ENCODE results near the gene GPC1. TPM values are rescaled to one million over a fixed set of nuclear protein-coding genes. Genes with fewer than 3 reads are reported as not detected.
A peak's percentile ranks its signal among the peaks of the same experiment; 100 is the strongest.
"Not testable (repeated sequence)": the region's sequence is repeated elsewhere in the genome, so short reads cannot be mapped to it uniquely, and the experiment has no call there.

The GPC1 gene
- polyA plus RNA-seq, 6 donors from 2014 or later = 0.12 to 0.47 (median 0.36) TPM; not detected in 1

DNA sequence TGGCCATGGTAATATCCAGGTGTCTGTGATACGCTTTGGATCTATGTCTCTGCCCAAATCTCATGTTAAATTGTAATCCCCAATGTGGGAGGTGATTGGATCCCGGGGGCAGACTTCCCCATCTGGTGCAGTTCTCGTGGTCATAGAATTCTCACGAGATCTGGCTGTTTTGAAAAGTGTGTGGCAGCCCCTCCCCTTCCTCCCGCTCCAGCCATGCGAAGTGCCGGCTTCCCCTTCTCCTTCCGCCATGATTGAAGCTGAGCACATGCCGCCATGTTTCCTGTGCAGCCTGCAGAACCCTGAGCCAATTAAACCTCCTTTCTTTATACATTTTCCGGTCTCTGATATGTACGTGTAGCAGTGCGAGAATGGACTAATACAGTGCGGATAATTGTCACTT, 42.5 kb downstream of the GPC1 start:
- no peak overlapping the region for H3K4me3 Mint-ChIP-seq

DNA sequence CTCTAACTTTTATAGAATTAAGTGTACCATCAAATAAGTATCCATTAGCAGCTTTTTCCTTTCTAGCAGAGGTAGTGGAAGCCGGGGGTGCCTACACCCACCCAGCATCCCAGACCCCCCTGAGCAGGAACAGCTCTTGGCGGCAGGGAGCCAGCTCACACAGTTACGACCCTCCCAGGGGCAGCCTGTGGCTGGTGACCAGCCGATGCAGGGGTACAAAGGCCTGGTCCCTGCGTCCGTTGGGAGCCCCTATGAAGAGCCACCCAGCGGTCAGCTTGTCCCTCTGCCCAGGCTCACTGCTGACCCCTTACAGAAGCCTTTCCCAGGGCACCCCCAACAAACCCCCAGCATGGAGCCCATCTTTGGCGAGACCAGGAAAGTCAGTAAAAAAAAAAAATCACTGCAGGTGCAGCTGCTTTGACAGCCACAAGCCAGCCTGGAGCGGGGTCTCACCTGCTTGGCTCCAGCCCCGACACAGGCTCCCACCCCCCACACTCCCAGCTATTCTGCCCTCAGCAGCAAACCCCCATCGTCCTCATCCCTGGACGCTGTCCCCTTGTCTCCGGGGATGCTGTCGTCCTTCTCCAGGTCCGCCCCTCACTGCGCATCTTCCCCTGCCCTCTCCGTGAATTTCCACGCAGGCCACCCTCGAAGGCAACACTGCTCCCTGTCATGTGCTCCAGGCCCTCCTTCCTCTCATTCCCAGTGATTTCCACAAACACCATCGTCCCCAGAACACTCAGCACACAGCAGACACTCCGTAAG, 43.1 kb downstream of the GPC1 start:
- DNase-seq = no peak
- no peak overlapping the region for H3K4me3 Mint-ChIP-seq
- H3K27me3 Mint-ChIP-seq = no peaks in the 10 kb centered on the region
- no peaks in the 10 kb centered on the region for H3K4me1 Mint-ChIP-seq
- peaks cover 7 to 34% (median 20%) of the 10 kb centered on the region in 7 donors for H3K9me3 Mint-ChIP-seq
- H3K27ac Mint-ChIP-seq = no peak overlapping the region
- ATAC-seq (ENCODE audit: low read depth in 2 of 2) = no peak
- peaks cover 15 to 28% of the 10 kb centered on the region in 2 donors for H3K36me3 Mint-ChIP-seq

More for the DNA sequence above, 42.5 kb downstream of the GPC1 start:
- Mint-ChIP-seq H3K9me3 (peaks cover 10 to 40% (median 26%) of the 10 kb centered on the region in 7 donors), H3K27me3 (no peaks in the 10 kb centered on the region), H3K27ac (no peak overlapping the region), H3K36me3 (peaks cover 19 to 33% of the 10 kb centered on the region in 2 donors), H3K4me1 (no peaks in the 10 kb centered on the region)
- no peak for ATAC-seq (ENCODE audit: low read depth in 2 of 2)
- no peak for DNase-seq

DNA sequence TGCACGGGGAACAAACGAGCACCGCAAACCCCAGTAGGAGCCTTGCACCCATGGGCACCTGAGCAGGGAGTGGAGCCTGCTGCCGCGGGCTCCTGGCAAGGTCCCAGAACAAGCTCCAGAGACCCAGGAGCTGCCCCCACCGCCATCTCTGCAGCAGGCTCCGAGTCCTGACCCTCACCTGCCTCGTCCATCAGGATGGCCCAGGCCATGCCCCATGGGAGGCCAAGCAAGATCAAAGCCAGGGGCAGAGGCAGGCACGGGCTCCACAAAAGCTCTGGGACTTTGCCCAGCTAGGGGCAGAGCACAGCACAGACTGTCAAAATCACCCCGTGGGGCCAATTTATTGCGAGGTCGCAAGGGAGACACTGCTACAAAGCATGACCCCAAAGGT, 43.6 kb downstream of the GPC1 start:
- Mint-ChIP-seq H3K9me3 (peaks cover 3 to 29% (median 19%) of the 10 kb centered on the region in 7 donors), H3K4me3 (no peak overlapping the region), H3K27ac (no peak overlapping the region), H3K27me3 (no peaks in the 10 kb centered on the region), H3K4me1 (no peaks in the 10 kb centered on the region), H3K36me3 (peaks cover 12 to 24% of the 10 kb centered on the region in 2 donors)
- no peak for ATAC-seq (ENCODE audit: low read depth in 2 of 2)
- no peak for DNase-seq

DNA sequence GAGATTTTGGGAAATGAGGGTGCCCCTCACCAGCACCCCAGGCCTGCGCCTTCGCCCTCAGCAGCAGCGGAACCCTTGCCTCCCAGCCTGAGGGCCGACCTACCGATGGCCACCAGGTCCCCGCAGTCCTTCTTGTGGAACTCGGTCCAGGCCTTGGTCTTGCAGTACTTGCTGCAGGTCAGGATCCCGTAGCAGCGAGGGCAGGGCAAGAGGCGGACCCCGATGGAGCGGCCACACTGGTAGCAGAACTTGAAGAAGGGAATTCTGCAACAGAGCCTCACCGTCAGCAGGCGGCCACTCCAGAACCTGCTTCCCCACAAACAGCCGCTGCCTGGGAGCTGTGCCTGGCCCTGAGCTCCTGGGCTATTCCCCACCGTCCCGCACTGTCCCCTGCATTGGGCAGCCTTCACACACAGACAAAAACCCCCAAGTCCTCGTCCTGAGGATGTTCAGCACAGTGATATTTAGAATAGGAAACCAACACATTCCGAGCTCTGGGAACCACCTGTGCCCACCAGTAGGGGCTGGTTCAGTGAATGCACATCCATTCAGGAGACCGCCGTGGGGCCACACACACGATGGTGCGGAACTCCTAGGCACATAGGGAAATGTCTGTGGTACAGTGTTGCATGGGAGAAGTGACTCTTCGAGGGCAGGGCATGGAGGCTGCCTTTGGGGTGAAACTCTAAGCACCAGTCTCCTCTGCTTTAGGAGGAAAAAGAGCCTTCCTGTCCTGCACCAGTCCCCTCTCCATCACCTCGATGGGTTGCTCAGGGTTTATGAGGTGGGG, 45.6 kb downstream of the GPC1 start:
- ATAC-seq (ENCODE audit: low read depth in 2 of 2) (no peak), DNase-seq (no peak)
- Mint-ChIP-seq H3K27ac (no peak overlapping the region), H3K4me1 (no peaks in the 10 kb centered on the region), H3K9me3 (peaks cover 3 to 23% (median 16%) of the 10 kb centered on the region in 7 donors), H3K36me3 (peaks cover 4 to 23% of the 10 kb centered on the region in 2 donors), H3K4me3 (no peak overlapping the region), H3K27me3 (no peaks in the 10 kb centered on the region)

DNA sequence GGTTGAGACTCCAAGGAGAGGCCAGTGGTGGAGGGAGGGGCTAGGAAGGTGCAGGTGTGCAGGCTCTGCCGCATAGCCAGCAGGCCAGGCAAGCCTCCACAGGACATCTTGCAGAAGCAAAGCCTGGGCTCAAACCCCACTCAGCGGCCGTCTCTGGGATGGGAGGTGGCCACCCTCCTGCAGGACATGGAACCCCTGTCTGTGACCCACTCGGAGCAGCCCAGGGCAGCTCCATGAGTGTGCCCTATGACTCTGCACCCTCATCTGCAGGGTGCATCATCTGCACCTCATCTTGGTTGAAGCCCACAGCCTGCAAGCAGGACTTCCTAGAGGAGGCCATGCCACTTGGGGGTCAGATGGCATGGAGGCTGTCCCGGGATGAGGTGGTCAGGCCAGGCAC, 46.3 kb downstream of the GPC1 start:
- ATAC-seq (ENCODE audit: low read depth in 2 of 2) (no peak), DNase-seq (no peak)
- no peak overlapping the region for H3K4me3 Mint-ChIP-seq
- H3K4me1 Mint-ChIP-seq = no peaks in the 10 kb centered on the region
- H3K36me3 Mint-ChIP-seq = peaks cover 0 to 18% of the 10 kb centered on the region in 2 donors
- no peak overlapping the region for H3K27ac Mint-ChIP-seq
- H3K9me3 Mint-ChIP-seq = peaks cover 0 to 23% (median 11%) of the 10 kb centered on the region in 7 donors
- no peaks in the 10 kb centered on the region for H3K27me3 Mint-ChIP-seq

DNA sequence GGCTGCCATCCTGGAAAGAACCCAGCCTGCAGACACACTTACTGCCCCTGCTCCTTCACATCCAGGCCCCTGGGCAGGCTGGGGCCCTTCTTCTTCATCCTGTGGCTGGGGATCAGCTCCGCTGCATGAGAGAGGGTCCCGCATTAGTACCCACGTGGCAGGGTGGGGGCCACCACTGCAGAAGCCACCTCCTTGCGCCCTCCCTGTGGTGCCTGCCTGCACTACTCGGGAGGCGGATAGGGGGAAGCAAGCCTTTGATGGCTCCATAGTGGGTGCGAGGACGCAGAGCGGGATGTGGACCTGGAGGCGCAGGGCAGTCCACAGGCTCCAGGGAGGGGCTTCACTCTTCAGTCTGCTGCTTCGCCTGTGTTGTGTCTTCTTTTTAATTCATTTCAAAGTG, 46.7 kb downstream of the GPC1 start:
- ATAC-seq (ENCODE audit: low read depth in 2 of 2) = no peak

DNA sequence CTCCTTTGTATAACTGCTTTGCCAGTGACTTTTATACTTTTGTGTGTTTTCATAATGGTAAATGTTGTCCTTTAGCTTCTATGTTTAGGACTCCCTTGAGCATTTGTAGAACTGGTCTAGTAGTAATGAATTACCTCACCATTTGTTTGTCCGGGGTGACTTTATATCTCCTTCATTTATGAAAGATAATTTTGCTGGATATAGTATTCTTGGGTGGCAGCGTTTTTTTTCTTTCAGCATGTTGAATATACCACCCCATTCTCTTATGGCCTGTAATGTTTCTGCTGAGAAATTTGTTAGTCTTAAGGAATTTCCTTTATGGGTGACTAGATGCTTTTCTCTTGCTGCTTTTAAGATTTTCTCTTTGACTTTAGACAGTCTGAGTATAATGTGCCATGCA, 56.0 kb downstream of the GPC1 start:
- Mint-ChIP-seq H3K4me3 (no peak overlapping the region), H3K36me3 (peaks cover 42 to 61% of the 10 kb centered on the region in 2 donors), H3K9me3 (peaks cover 19 to 64% (median 59%) of the 10 kb centered on the region in 7 donors), H3K4me1 (no peaks in the 10 kb centered on the region), H3K27ac (peak overlapping the region in 1 of 6 donors; percentile 38), H3K27me3 (no peaks in the 10 kb centered on the region)
- no peak for ATAC-seq (ENCODE audit: low read depth in 2 of 2)
- DNase-seq = no peak

More for the DNA sequence above, 46.7 kb downstream of the GPC1 start:
- DNase-seq = no peak
- Mint-ChIP-seq H3K27me3 (no peaks in the 10 kb centered on the region), H3K4me1 (no peaks in the 10 kb centered on the region), H3K4me3 (no peak overlapping the region), H3K27ac (peak overlapping the region in 1 of 6 donors; percentile 53), H3K9me3 (peaks cover 2 to 26% (median 14%) of the 10 kb centered on the region in 7 donors), H3K36me3 (peaks cover 3 to 22% of the 10 kb centered on the region in 2 donors)

DNA sequence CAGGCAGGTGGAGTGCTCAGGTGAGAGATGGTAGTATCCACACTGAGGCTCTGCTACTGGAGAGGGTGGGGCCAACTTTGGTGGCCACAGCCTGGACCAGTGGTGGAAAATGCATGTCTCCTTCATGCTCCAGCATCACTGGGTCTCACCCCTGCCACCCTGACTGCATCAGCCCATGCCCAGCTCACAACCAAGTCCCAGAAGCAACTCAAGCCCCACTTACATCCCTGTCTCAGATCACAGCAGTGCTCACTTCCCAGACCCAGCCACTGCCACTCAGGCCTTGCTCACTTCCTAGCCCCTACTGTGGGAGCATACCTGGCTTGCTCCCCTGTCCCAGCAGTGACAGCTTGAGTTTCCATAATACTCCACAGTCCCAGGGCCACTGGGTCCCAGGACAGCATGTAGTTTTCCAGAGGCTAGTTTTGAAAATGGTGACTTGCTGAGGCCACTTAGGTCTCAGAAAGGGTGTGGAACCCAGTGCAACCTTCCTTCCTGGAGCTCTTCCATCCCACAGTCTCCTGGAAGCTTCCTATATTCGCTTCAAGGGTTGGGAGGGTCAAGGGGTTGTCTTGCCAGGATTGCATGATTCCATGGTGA, 58.8 kb downstream of the GPC1 start:
- ATAC-seq (ENCODE audit: low read depth in 2 of 2) = no peak
- H3K9me3 Mint-ChIP-seq = peaks cover 14 to 43% (median 34%) of the 10 kb centered on the region in 7 donors
- H3K27ac Mint-ChIP-seq = no peak overlapping the region
- H3K27me3 Mint-ChIP-seq = no peaks in the 10 kb centered on the region
- no peak overlapping the region for H3K4me3 Mint-ChIP-seq
- H3K36me3 Mint-ChIP-seq = peaks cover 31 to 73% of the 10 kb centered on the region in 2 donors
- DNase-seq = no peak
- peaks cover 0 to 5% (median 2%) of the 10 kb centered on the region in 3 donors for H3K4me1 Mint-ChIP-seq

DNA sequence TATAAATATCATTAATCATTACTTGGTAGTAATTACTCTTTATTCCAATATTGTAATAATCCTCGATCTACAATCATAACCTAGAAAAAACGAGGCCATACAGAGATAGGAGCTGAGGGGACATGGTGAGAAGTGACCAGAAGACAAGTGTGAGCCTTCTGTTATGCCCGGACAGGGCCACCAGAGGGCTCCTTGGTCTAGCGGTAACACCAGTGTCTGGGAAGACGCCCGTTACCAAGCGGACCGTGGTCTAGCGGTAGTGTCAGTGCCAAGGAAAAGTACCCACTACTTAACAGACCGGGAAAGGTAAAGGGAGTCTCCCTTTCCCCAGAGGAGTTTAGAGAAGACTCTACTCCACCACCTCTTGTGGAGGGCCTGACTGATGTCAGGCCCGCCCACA, 59.5 kb downstream of the GPC1 start:
- not testable (repeated sequence) for H3K27ac Mint-ChIP-seq; DNase-seq; H3K4me3 Mint-ChIP-seq; H3K27me3 Mint-ChIP-seq; H3K4me1 Mint-ChIP-seq; ATAC-seq (ENCODE audit: low read depth in 2 of 2)
- H3K9me3 Mint-ChIP-seq = peaks cover 14 to 37% (median 28%) of the 10 kb centered on the region in 7 donors
- H3K36me3 Mint-ChIP-seq = peaks cover 29 to 70% of the 10 kb centered on the region in 2 donors

DNA sequence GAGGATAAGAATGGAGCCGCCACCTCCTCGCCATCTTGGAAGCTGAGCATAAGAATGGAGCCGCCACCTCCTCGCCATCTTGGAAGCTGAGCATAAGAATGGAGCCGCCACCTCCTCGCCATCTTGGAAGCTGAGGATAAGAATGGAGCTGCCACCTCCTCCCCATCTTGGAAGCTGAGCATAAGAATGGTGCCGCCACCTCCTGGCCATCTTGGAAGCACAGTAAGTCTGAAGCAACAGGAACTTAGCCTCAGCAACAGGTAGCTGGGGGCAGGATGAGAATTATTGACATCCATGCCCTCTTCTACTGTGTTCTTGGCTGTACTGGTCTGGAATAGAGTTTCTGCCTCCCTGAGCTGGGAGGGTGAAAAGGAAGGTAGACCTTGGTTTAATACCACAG, 61.6 kb downstream of the GPC1 start:
- H3K36me3 Mint-ChIP-seq = peaks cover 18 to 54% of the 10 kb centered on the region in 2 donors
- not testable (repeated sequence) for ATAC-seq (ENCODE audit: low read depth in 2 of 2)

DNA sequence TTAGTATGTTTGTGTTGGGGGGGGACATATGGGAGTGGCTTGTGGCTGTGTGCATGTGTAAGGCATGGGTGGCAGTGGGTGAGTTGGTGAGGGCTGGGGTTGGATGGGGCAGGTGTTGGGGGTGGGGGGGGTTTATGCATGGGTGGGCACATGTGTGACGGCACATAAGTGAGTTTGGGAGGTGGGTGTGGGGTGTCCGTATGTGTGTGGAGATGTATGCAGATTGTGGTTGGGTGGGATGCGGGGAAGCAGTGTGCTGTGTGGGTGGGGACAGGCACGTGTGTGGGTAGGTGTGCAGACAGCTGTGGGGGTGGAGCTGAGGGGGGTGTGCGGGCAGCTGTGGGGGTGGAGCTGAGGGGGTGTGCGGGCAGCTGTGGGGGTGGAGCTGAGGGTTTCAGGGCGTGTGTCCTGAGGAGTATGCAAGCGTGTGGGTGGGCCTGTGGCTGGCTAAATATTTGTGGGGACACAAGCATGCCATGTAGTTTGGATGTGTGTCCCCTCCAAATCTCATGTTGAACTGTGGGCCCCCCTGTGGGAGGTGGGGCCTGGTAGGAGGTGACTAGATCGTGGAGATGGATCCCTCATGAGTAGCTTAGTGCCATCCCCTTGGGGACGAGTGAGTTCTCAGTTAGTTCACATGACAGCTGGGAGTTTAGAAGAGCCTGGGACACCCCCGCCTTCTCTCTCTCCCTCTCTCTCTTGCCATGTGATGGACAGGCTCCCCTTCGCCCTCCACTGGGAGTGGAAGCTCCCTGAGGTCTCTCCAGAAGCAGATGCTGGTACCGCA, 62.9 kb downstream of the GPC1 start:
- H3K4me3 Mint-ChIP-seq = no peak overlapping the region
- H3K27ac Mint-ChIP-seq = no peak overlapping the region
- peaks cover 15 to 50% of the 10 kb centered on the region in 2 donors for H3K36me3 Mint-ChIP-seq
- ATAC-seq (ENCODE audit: low read depth in 2 of 2) (no peak), DNase-seq (no peak)
- peaks cover 0 to 10% (median 8%) of the 10 kb centered on the region in 7 donors for H3K9me3 Mint-ChIP-seq
- H3K4me1 Mint-ChIP-seq = peaks cover 0 to 11% (median 2%) of the 10 kb centered on the region in 3 donors
- no peaks in the 10 kb centered on the region for H3K27me3 Mint-ChIP-seq

More for the DNA sequence above, 61.6 kb downstream of the GPC1 start:
- Mint-ChIP-seq H3K4me1 (peaks cover 0 to 11% (median 2%) of the 10 kb centered on the region in 3 donors), H3K9me3 (peaks cover 6 to 18% (median 12%) of the 10 kb centered on the region in 7 donors)
- DNase-seq, H3K27me3 Mint-ChIP-seq, H3K27ac Mint-ChIP-seq, H3K4me3 Mint-ChIP-seq: not testable (repeated sequence)

DNA sequence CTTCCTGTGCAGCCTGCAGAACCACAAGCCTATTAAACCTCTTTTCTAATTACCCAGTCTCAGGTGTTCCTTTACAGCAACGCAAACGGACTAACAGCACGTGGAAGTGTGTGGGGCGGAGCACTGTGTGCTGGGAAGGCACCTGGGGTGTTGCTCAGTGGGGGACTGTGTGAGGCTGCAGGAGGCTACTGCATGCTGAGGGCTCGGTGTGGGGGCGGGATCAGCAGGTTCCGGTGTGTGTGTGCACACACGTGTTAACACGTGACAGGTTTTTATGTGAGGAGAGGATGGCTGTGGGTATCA, 63.4 kb downstream of the GPC1 start:
- ATAC-seq (ENCODE audit: low read depth in 2 of 2) (no peak), DNase-seq (no peak)
- Mint-ChIP-seq H3K36me3 (peaks cover 15 to 45% of the 10 kb centered on the region in 2 donors), H3K4me1 (peaks cover 0 to 11% (median 2%) of the 10 kb centered on the region in 3 donors), H3K27me3 (no peaks in the 10 kb centered on the region), H3K9me3 (peaks cover 0 to 7% (median 5%) of the 10 kb centered on the region in 7 donors), H3K27ac (no peak overlapping the region), H3K4me3 (peak overlapping the region in 1 of 8 donors; percentile 60)
